Aorta (tissue), 5 donors: ENCODE measurements around the gene MLLT10. TPM values are rescaled to one million over a fixed set of nuclear protein-coding genes. Genes with fewer than 3 reads are reported as not detected.

Source experiments
- ATAC-seq: fragments of 200-7000 bp; cut with Tn5 transposase; one replicate; pipeline ENCODE4 v1.9.1; 2022; ENCODE audit warnings: moderate library complexity; ENCODE audit not compliant: low FRiP score
- DNase-seq, 2 donors: peaks; one replicate each; pipeline ENCODE4 v3.0.0-alpha.2; 2020
- H3K27ac ChIP-seq, 2 donors: one replicate each; pipeline ENCODE4 v1.5.1; 2013; ENCODE audit warnings: low read length in 2 of 2, mild to moderate bottlenecking in 2 of 2, moderate library complexity in 2 of 2, control low read depth in 1 of 2, inconsistent platforms in 1 of 2, low read depth in 1 of 2
- H3K27me3 ChIP-seq, 2 donors: one replicate each; pipeline ENCODE4 v1.6.1; 2013; ENCODE audit warnings: control low read depth in 1 of 2, low read length in 1 of 2, mild to moderate bottlenecking in 1 of 2, moderate library complexity in 1 of 2; ENCODE audit not compliant: insufficient read depth in 2 of 2, control insufficient read depth in 1 of 2
- H3K36me3 ChIP-seq, 2 donors: one replicate each; pipeline ENCODE4 v1.6.1; 2013; ENCODE audit warnings: control low read depth in 1 of 2, low read length in 1 of 2, mild to moderate bottlenecking in 1 of 2; ENCODE audit not compliant: insufficient read depth in 2 of 2, control insufficient read depth in 1 of 2
- H3K4me1 ChIP-seq, 2 donors: one replicate each; pipeline ENCODE4 v1.6.1; 2013; ENCODE audit warnings: low read length in 2 of 2, control low read depth in 1 of 2, mild to moderate bottlenecking in 1 of 2, moderate library complexity in 1 of 2; ENCODE audit not compliant: insufficient read depth in 2 of 2, control insufficient read depth in 1 of 2
- H3K4me3 ChIP-seq, 2 donors: one replicate each; pipeline ENCODE4 v1.5.1; 2013; ENCODE audit warnings: low read length in 2 of 2, control low read depth in 1 of 2, mild to moderate bottlenecking in 1 of 2
- H3K9me3 ChIP-seq: one replicate; pipeline ENCODE4 v1.6.1; 2013; ENCODE audit warnings: mild to moderate bottlenecking, low read length; ENCODE audit not compliant: control insufficient read depth
- WGBS, 2 donors: extraction: QIAGEN DNeasy Blood & Tissue Kit; methylation state at CpG; one replicate each; pipeline ENCODE4 v1.1.7; 2013; 5-methylcytosine and 5-hydroxymethylcytosine counted together
- intact Hi-C, 2 donors: fragments of 100-400 bp; cut with DNase I; formaldehyde crosslinking; loops; one replicate each; pipeline versions ENCODE4 v1.14.2 to v1.15.0; 2022
- polyA plus RNA-seq, 2 donors: library from polyadenylated mRNA; stranded (reverse); fragments of 200-250 nt; gene quantifications; one replicate each; pipeline ENCODE4 v1.2.3, GENCODE V29; 2013
- total RNA-seq, 2 donors: library from RNA; stranded (reverse); fragmentation: NEBNext Ultra II Directional; extraction: Animal tissue kit (Norgen Biotek cat#: 25700); gene quantifications; one replicate each; pipeline ENCODE4 v1.2.1, GENCODE V29; 2021
- donor health status: healthy with polysubstance abuse.
- donor health status: Bipolar disorder and iron deficiency.
- donor health status: DM: no; HTN: no; CAD: no.
- donor health status: DM: no; HTN: no; CAD: no.
- donor health status: DM: yes; HTN: yes; CAD: no.

The MLLT10 gene
- total and polyA plus RNA-seq, 4 donors: 8.4 to 75.3 (median 26.3) TPM

DNA sequence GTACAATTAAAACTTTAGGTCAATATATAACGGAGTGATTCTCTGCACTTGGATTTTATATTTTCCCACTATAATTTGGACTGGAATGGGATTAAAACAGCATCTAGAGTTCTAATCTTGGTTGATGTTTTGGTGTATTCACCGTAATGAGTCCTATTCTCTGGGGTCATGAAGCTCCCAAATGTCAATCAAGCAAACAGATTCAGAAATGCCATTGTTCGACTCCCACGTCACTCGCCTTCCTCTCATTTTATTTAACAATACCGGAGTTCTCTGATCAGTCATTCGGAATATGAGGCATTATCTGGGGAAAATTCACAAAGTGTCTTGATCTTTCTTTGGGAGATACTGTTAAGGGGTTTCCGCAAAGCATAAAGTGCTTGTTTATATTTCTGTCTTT, 35.0 kb upstream of the MLLT10 start:
- H3K27me3 ChIP-seq: no peaks in the 10 kb centered on the region
- no peaks in the 10 kb centered on the region for H3K36me3 ChIP-seq
- ATAC-seq (no peak), DNase-seq (no peak)
- intact Hi-C loops: loop anchor here (5.0 to 10.0 kb wide), 10 partner anchors 38 to 936 kb away; partner anchors contain the start of genes DNAJC1 (in 2 of the 2) and BMI1 (in 1 of the 2)
- H3K27ac ChIP-seq: no peak overlapping the region
- WGBS, 2 donors: 97 to 99% methylated on average over 8 of the region's 8 CpGs
- H3K4me1 ChIP-seq: no peaks in the 10 kb centered on the region
- H3K9me3 ChIP-seq: no peaks in the 10 kb centered on the region
- no peak overlapping the region for H3K4me3 ChIP-seq

DNA sequence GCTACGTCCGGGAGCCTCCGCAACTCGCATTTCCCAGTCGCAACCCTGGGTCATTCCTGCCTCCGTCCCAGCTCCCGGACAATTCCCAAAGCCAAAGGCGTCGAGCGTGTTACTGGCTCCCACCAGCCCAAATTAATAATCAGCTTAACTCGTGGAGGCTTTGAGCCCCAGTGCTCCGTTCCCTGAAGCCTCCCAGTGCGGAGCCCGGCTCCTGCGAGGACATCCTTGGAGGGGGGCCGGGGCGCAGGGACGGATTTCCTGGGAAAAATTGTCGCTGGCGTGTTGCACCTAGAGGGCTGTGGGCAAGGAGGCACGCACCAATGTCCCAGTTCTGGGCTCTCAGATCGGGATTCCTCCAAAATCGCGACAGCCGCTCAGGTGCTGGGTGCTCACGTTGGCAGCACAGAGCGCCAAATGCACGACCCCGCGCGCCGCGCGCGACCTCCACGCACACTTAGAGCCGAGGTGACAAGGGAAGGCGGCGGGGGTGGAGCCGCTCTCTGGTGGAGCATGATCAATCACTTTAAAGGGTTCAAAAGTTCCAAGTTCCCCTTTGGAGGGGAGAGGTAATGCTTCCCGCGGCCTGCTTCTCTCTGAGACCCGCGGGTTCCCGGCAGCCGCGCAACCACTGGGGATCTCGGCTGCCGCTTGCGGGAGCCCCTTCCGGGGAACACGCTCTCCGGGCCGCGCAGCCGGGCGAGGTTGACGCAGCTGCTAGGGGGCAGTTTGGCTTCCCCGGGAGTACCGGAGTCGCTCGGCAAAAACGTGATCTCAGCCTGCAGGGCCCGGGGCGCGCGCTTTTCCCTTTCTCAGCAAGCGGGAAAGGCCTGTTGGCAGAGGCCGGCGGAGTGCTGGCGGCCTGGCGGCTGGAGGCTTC, 34.1 kb upstream of the MLLT10 start:
- 57 to 60% methylated on average over 65 to 72 of the region's 72 CpGs for WGBS, 2 donors
- no peaks in the 10 kb centered on the region for H3K27me3 ChIP-seq
- intact Hi-C loops: loop anchor here (5.0 to 10.0 kb wide), 10 partner anchors 37 to 935 kb away; partner anchors contain the start of genes DNAJC1 (in 2 of the 2) and BMI1 (in 1 of the 2)
- DNase-seq: peak; percentile 47 to 85
- no peaks in the 10 kb centered on the region for H3K36me3 ChIP-seq
- no peaks in the 10 kb centered on the region for H3K4me1 ChIP-seq
- no peak overlapping the region for H3K27ac ChIP-seq
- no peak for ATAC-seq
- no peaks in the 10 kb centered on the region for H3K9me3 ChIP-seq
- no peak overlapping the region for H3K4me3 ChIP-seq

- Histone ChIP-seq H3K27ac (no peak overlapping the region), H3K4me3 (no peak overlapping the region), H3K36me3 (no peaks in the 10 kb centered on the region), H3K27me3 (no peaks in the 10 kb centered on the region), H3K9me3 (no peaks in the 10 kb centered on the region), H3K4me1 (no peaks in the 10 kb centered on the region)
- intact Hi-C loops: no loop called here
- WGBS, 2 donors: 50 to 54% methylated on average over 14 of the region's 14 CpGs
- ATAC-seq (no peak), DNase-seq (no peak)
Observed at GRCh38 chr10:21500578-21500910, 33.5 kb upstream of the MLLT10 start.

DNA sequence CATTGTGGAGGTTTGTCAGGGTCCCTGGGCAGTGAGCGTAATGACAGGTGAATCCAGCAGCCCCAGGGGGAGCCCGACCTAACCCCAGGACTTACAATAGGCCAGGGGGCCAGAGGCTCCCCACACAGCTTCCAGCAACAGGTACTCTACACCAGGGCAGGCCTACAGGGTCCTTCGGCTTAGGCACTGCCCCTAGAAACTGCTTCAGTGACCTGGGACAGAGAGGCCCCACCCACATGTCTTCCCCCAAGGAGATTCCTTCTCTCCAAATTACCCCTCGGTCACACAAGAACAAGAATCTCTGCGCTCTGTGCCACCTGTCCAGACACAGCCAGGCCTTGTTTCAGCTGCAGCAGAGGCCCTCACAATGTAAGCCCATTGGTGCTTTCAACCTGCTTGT, 32.9 kb upstream of the MLLT10 start:
- no peak overlapping the region for H3K4me3 ChIP-seq
- no peaks in the 10 kb centered on the region for H3K36me3 ChIP-seq
- DNase-seq: no peak
- H3K9me3 ChIP-seq: no peaks in the 10 kb centered on the region
- H3K4me1 ChIP-seq: no peaks in the 10 kb centered on the region
- ATAC-seq: no peak
- WGBS, 2 donors: 96 to 97% methylated on average over 5 of the region's 5 CpGs
- no peaks in the 10 kb centered on the region for H3K27me3 ChIP-seq
- no peak overlapping the region for H3K27ac ChIP-seq
- intact Hi-C loops: no loop called here

DNA sequence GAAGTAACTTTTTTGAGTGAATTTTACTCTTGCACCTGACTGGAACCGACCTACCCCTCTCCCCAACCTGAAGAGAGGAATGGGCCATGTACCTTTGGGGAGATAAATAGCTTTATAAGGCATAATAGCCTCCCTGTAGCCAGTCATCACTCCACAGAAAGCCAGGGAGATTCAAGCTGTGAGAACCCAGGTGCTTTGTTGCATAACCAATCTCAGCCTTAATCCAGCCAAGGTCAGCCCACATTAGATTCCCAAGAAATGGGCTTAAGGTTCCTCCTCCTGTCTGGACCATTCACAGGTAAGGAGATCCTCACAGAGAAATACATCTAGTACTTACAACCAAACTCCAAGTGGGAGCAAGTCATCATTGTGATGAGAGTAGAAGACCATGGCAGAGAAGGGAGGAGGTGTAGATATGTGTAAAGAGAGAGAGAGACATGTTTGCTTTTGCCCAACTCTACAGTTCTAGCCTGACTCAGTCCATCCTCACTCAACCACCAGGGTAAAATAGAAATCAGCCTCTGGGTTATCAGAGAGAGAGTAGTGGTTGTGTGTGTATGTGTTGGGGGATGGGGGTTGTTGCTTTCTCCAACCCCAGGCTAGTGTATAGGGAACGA, 32.2 kb upstream of the MLLT10 start:
- H3K9me3 ChIP-seq: no peaks in the 10 kb centered on the region
- no peaks in the 10 kb centered on the region for H3K4me1 ChIP-seq
- 98 to 100% methylated on average over 2 of the region's 2 CpGs for WGBS, 2 donors
- intact Hi-C loops: no loop called here
- no peaks in the 10 kb centered on the region for H3K36me3 ChIP-seq
- H3K4me3 ChIP-seq: no peak overlapping the region
- no peak for DNase-seq
- no peak for ATAC-seq
- H3K27me3 ChIP-seq: no peaks in the 10 kb centered on the region
- no peak overlapping the region for H3K27ac ChIP-seq

DNA sequence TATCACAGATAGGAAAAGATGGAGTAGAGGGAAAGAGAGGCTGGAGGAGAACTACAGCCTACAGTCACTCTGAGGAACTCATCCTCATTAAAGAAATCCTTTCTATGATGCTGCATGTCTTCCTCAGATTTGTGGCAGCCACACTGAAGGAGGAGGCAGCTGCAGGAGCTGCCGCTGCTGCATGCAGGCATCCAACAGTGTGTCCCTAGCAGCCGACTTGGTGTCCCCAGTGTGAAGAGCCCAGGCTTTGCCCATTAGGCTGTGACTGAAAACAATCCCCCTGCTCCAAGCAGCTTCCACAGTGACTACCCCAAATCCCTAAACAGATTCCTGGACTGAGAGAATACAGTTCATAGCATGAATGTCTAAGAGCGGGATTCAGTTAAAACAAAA, 31.7 kb upstream of the MLLT10 start:
- no peak overlapping the region for H3K27ac ChIP-seq
- intact Hi-C loops: no loop called here
- H3K4me3 ChIP-seq: no peak overlapping the region
- ATAC-seq (no peak), DNase-seq (no peak)
- no peaks in the 10 kb centered on the region for H3K27me3 ChIP-seq
- WGBS, 2 donors: 97 to 98% methylated on average over 3 of the region's 3 CpGs
- no peaks in the 10 kb centered on the region for H3K9me3 ChIP-seq
- H3K36me3 ChIP-seq: no peaks in the 10 kb centered on the region
- no peaks in the 10 kb centered on the region for H3K4me1 ChIP-seq

DNA sequence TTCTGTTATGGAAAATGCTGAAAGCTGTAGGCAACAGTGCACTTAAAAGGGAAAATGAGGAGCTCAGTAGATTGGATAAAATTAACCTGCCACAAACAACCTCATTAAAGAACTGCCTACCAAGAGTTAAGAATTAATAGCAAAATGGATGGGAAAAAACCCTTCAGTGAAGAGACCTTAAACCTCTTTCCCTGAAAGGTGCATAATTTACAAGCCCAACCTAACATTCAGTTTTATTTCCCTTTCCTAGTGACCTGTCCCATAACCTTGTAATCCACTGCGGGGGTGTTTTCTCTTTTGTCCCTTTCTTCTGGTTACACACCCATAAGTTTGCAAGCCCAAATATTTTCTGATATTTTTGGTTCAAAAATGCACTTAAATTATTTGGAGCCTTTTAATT, 30.5 kb upstream of the MLLT10 start:
- DNase-seq (no peak), ATAC-seq (no peak)
- no peaks in the 10 kb centered on the region for H3K9me3 ChIP-seq
- H3K36me3 ChIP-seq: no peaks in the 10 kb centered on the region
- H3K4me3 ChIP-seq: no peak overlapping the region
- no peaks in the 10 kb centered on the region for H3K27me3 ChIP-seq
- intact Hi-C loops: no loop called here
- H3K4me1 ChIP-seq: no peaks in the 10 kb centered on the region
- no peak overlapping the region for H3K27ac ChIP-seq
- 96% methylated on average over 1 of the region's 1 CpG for WGBS, 2 donors

DNA sequence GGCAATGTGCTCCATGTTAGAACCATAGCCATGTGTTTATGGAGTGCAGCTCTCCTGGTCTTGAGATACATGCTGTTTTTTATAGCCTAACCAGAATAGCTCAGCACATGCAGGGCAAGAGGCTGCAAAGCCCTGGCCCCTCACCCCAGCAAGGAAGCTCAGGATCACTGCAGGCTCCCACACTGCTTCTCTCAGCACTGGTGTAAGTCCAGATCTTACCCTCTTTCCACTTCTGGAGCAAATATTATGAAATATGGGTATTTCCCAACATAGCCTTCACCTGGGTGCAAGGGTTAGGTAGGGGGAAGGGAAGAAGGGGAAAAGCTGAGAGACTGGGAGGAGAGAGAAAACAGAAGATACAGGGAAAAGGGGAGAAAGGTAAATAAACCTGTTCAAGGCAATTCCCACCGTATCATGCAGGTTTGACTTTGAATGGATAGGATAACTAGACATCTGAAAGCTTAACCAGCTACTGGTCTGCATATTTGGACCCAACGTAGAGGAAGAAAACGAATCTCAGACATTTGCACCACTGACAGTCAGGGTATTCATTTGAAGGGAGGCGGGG, 28.2 kb upstream of the MLLT10 start:
- intact Hi-C loops: loop anchor here in 1 of 2 donors (5.0 kb wide), 1 partner anchor 1552 kb away; no protein-coding TSS in a partner anchor
- WGBS, 2 donors: 91 to 94% methylated on average over 4 of the region's 4 CpGs
- Histone ChIP-seq H3K9me3 (no peaks in the 10 kb centered on the region), H3K27ac (no peak overlapping the region), H3K36me3 (no peaks in the 10 kb centered on the region), H3K27me3 (no peaks in the 10 kb centered on the region), H3K4me3 (no peak overlapping the region), H3K4me1 (no peaks in the 10 kb centered on the region)
- DNase-seq (no peak), ATAC-seq (no peak)
